Suprapubic skin (tissue), 4 donors: Measurements from ENCODE around the gene USP48. TPM values are rescaled to one million over a fixed set of nuclear protein-coding genes. Genes with fewer than 3 reads are reported as not detected.

Source experiments
- DNase-seq, 2 donors: peaks; one replicate each; pipeline ENCODE4 v3.0.0-alpha.2; 2019; ENCODE audit warnings: low spot score in 2 of 2
- H3K27ac ChIP-seq: fragments of 200-600 bp; sonication (generic); one replicate; pipeline ENCODE4 v1.5.1; 2019
- H3K27me3 ChIP-seq: fragments of 200-600 bp; sonication (generic); one replicate; pipeline ENCODE4 v1.5.1; 2019
- H3K36me3 ChIP-seq: fragments of 200-600 bp; sonication (generic); one replicate; pipeline ENCODE4 v1.5.1; 2019
- H3K4me1 ChIP-seq: fragments of 200-600 bp; sonication (generic); one replicate; pipeline ENCODE4 v1.5.1; 2019
- H3K4me3 ChIP-seq: fragments of 200-600 bp; sonication (generic); one replicate; pipeline ENCODE4 v1.5.1; 2019; ENCODE audit warnings: mild to moderate bottlenecking
- H3K9me3 ChIP-seq: fragments of 200-600 bp; sonication (generic); one replicate; pipeline ENCODE4 v1.5.1; 2019
- EP300 ChIP-seq: sonication (generic); formaldehyde crosslinking; IDR thresholded peaks from one replicate; pipeline ENCODE4 v1.6.1; 2017; ENCODE audit warnings: antibody characterized with exemption
- POLR2A ChIP-seq, 2 donors: fragments of 450-650 bp; IDR thresholded peaks; one replicate each; pipeline ENCODE4 v1.6.1; 2017; ENCODE audit warnings: antibody characterized with exemption in 2 of 2, mild to moderate bottlenecking in 2 of 2, moderate library complexity in 2 of 2
- POLR2AphosphoS5 ChIP-seq, 3 donors: sonication (generic); formaldehyde crosslinking; IDR thresholded peaks; one replicate each; pipeline ENCODE4 v1.6.1; 2017; ENCODE audit warnings: antibody characterized with exemption in 3 of 3
- WGBS: methylation state at CpG from one replicate; pipeline ENCODE4 v1.1.5; 2018; 5-methylcytosine and 5-hydroxymethylcytosine counted together
- total RNA-seq, 4 donors: library from RNA; depleted of rRNA; stranded (reverse); fragments of >200 nt; gene quantifications; one replicate each; pipeline ENCODE4 v1.1.0, GENCODE V29; 2016
- TF ChIP-seq, protein P1 (sequence below), 2 donors: fragments of 200-600 bp in 1 of 2; fragments of 450-650 bp in 1 of 2; sonication (generic) in 1 of 2; IDR thresholded peaks; one replicate each; pipeline ENCODE4 v1.5.1; 2016 to 2019; ENCODE audit warnings: antibody characterized with exemption in 2 of 2, mild to moderate bottlenecking in 1 of 2, moderate library complexity in 1 of 2

Gene USP48
- total RNA-seq, 4 donors from 2014 or later, result 27.7 to 151 (median 46.0) TPM

GRCh38 chr1:21820597-21821232, 37.8 kb upstream of the USP48 start:
- Histone ChIP-seq H3K27me3 (no peaks in the 10 kb centered on the region), H3K4me3 (no peak overlapping the region), H3K9me3 (no peaks in the 10 kb centered on the region), H3K27ac (no peak overlapping the region), H3K4me1 (no peaks in the 10 kb centered on the region), H3K36me3 (peaks cover 45% of the 10 kb centered on the region)
- TF ChIP-seq EP300, result no peak
- no peak for TF ChIP-seq POLR2AphosphoS5 (IDR thresholded peaks at IDR 0.05)
- TF ChIP-seq POLR2A (IDR thresholded peaks at IDR 0.05), result no peak
- TF ChIP-seq, protein P1, sequence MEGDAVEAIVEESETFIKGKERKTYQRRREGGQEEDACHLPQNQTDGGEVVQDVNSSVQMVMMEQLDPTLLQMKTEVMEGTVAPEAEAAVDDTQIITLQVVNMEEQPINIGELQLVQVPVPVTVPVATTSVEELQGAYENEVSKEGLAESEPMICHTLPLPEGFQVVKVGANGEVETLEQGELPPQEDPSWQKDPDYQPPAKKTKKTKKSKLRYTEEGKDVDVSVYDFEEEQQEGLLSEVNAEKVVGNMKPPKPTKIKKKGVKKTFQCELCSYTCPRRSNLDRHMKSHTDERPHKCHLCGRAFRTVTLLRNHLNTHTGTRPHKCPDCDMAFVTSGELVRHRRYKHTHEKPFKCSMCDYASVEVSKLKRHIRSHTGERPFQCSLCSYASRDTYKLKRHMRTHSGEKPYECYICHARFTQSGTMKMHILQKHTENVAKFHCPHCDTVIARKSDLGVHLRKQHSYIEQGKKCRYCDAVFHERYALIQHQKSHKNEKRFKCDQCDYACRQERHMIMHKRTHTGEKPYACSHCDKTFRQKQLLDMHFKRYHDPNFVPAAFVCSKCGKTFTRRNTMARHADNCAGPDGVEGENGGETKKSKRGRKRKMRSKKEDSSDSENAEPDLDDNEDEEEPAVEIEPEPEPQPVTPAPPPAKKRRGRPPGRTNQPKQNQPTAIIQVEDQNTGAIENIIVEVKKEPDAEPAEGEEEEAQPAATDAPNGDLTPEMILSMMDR (IDR thresholded peaks at IDR 0.05), result no peak
- WGBS, result 95% methylated on average over 9 of the region's 9 CpGs
- DNase-seq, result no peak

DNA sequence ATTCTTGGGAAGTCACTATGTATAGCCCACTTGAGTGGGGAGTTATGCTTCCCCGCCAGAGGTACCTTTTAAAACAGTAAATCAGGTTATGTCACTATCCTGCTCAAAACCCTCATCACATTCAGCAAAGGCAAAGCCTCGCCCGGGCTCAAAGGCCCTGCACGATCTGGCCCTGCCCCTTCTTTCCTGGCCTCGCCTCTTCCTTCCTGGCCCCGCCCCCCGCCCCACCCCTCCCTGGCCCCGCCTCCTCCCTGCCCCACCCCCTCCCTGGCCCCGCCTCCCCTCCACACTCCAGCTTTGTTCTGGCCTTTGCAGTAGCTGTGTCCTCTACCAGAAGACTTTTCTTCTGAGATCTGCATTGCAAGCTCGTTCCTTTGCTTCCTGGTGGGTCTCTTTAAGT, 35.7 kb upstream of the USP48 start:
- DNase-seq, result no peak
- TF ChIP-seq, protein P1 (IDR thresholded peaks at IDR 0.05), result no peak
- TF ChIP-seq EP300 (no peak), POLR2AphosphoS5 (IDR thresholded peaks at IDR 0.05) (no peak), POLR2A (IDR thresholded peaks at IDR 0.05) (no peak)
- Histone ChIP-seq H3K36me3 (peaks cover 24% of the 10 kb centered on the region), H3K27me3 (peaks cover 5% of the 10 kb centered on the region), H3K9me3 (no peaks in the 10 kb centered on the region), H3K4me1 (peaks cover 8% of the 10 kb centered on the region), H3K4me3 (no peak overlapping the region), H3K27ac (no peak overlapping the region)
- WGBS, result 29% methylated on average over 10 of the region's 10 CpGs

GRCh38 chr1:21816602-21817302, 33.8 kb upstream of the USP48 start:
- Histone ChIP-seq H3K27ac (no peak overlapping the region), H3K9me3 (no peaks in the 10 kb centered on the region), H3K4me1 (peaks cover 8% of the 10 kb centered on the region), H3K4me3 (no peak overlapping the region), H3K27me3 (peaks cover 5% of the 10 kb centered on the region), H3K36me3 (peaks cover 5% of the 10 kb centered on the region)
- TF ChIP-seq, protein P1 (IDR thresholded peaks at IDR 0.05), result no peak
- TF ChIP-seq POLR2A (IDR thresholded peaks at IDR 0.05) (no peak), POLR2AphosphoS5 (IDR thresholded peaks at IDR 0.05) (no peak), EP300 (no peak)
- 84% methylated on average over 8 of the region's 8 CpGs for WGBS
- no peak for DNase-seq

- H3K27me3 ChIP-seq, result peaks cover 5% of the 10 kb centered on the region
- H3K4me1 ChIP-seq, result peaks cover 8% of the 10 kb centered on the region
- H3K27ac ChIP-seq, result no peak overlapping the region
- no peak for DNase-seq
- TF ChIP-seq, protein P1 (IDR thresholded peaks at IDR 0.05), result no peak
- TF ChIP-seq POLR2AphosphoS5 (IDR thresholded peaks at IDR 0.05) (no peak), POLR2A (IDR thresholded peaks at IDR 0.05) (no peak), EP300 (no peak)
- H3K4me3 ChIP-seq, result no peak overlapping the region
- H3K36me3 ChIP-seq, result no peaks in the 10 kb centered on the region
- 72% methylated on average over 10 of the region's 12 CpGs for WGBS
- no peaks in the 10 kb centered on the region for H3K9me3 ChIP-seq
Measured at GRCh38 chr1:21815724-21816321, 32.9 kb upstream of the USP48 start.

- Histone ChIP-seq H3K4me1 (peaks cover 8% of the 10 kb centered on the region), H3K4me3 (no peak overlapping the region)
Measured at GRCh38 chr1:21814981-21815582, 32.1 kb upstream of the USP48 start.

More at GRCh38 chr1:21814981-21815582, 32.1 kb upstream of the USP48 start:
- no peak overlapping the region for H3K27ac ChIP-seq
- no peak for DNase-seq
- H3K27me3 ChIP-seq, result peaks cover 5% of the 10 kb centered on the region
- TF ChIP-seq POLR2AphosphoS5 (IDR thresholded peaks at IDR 0.05) (no peak), EP300 (no peak)
- H3K9me3 ChIP-seq, result no peaks in the 10 kb centered on the region
- no peaks in the 10 kb centered on the region for H3K36me3 ChIP-seq
- WGBS, result 90% methylated on average over 15 of the region's 15 CpGs
